CD14-positive monocyte (primary cell): ENCODE results near the gene ODAD2. TPM values are rescaled to one million over a fixed set of nuclear protein-coding genes. Genes with fewer than 3 reads are reported as not detected.

Source experiments
- DNase-seq, 3 donors: peaks; one replicate each; pipeline ENCODE4 v3.0.0-alpha.2; 2011 to 2022
- H2AFZ ChIP-seq: 2 replicates; pipeline ENCODE4 v1.6.0; 2012; ENCODE audit warnings: mild to moderate bottlenecking, low read depth, low read length, inconsistent platforms; ENCODE audit not compliant: insufficient read depth, poor library complexity, severe bottlenecking
- H3K27ac ChIP-seq, 2 donors: 1 replicate in 1 of 2; 2 replicates in 1 of 2; pipeline ENCODE4 v1.5.1; 2012 to 2013; ENCODE audit warnings: low read length in 2 of 2, control low read depth in 1 of 2, inconsistent platforms in 1 of 2, low read depth in 1 of 2, mild to moderate bottlenecking in 1 of 2
- H3K27me3 ChIP-seq, 2 donors: one replicate each; pipeline versions ENCODE4 v1.6.0 to v1.6.1; 2011 to 2013; ENCODE audit warnings: low read length in 2 of 2; ENCODE audit not compliant: control insufficient read depth in 2 of 2, insufficient read depth in 2 of 2
- H3K36me3 ChIP-seq, 2 donors: replicated peaks in 1 of 2; 1 replicate in 1 of 2; 2 replicates in 1 of 2; pipeline versions ENCODE4 v1.5.1 to v1.6.1; 2012 to 2013; ENCODE audit warnings: low read length in 2 of 2, control low read depth in 1 of 2, inconsistent platforms in 1 of 2, mild to moderate bottlenecking in 1 of 2; ENCODE audit not compliant: insufficient read depth in 2 of 2, control insufficient read depth in 1 of 2
- H3K4me1 ChIP-seq, 2 donors: 1 replicate in 1 of 2; 2 replicates in 1 of 2; pipeline versions ENCODE4 v1.5.1 to v1.6.1; 2012 to 2013; ENCODE audit warnings: low read length in 2 of 2, control low read depth in 1 of 2, inconsistent platforms in 1 of 2, mild to moderate bottlenecking in 1 of 2, moderate library complexity in 1 of 2; ENCODE audit not compliant: insufficient read depth in 2 of 2, control insufficient read depth in 1 of 2
- H3K4me2 ChIP-seq: replicated peaks from 2 replicates; pipeline ENCODE3; 2012; ENCODE audit warnings: low read length, moderate library complexity, mild to moderate bottlenecking; ENCODE audit not compliant: poor library complexity, severe bottlenecking; ENCODE audit errors: extremely low read depth
- H3K4me3 ChIP-seq, 3 experiments: fragments of 200-600 bp in 1 of 3; sonication (generic) in 1 of 3; replicated peaks in 1 of 3; 1 replicate in 2 of 3; 2 replicates in 1 of 3; pipeline ENCODE4 v1.5.1; 2011 to 2013; ENCODE audit warnings: low read length in 3 of 3, mild to moderate bottlenecking in 3 of 3, control low read depth in 2 of 3, low read depth in 2 of 3, inconsistent platforms in 1 of 3, moderate library complexity in 1 of 3
- H3K79me2 ChIP-seq: 2 replicates; pipeline ENCODE4 v1.6.0; 2012; ENCODE audit warnings: mild to moderate bottlenecking, control low read depth, inconsistent platforms, low read length, moderate library complexity; ENCODE audit not compliant: insufficient read depth
- H3K9ac ChIP-seq: 2 replicates; pipeline ENCODE4 v1.6.0; 2017; ENCODE audit warnings: low read length, mild to moderate bottlenecking; ENCODE audit not compliant: insufficient read depth, poor library complexity, severe bottlenecking
- H3K9me3 ChIP-seq, 2 donors: replicated peaks in 1 of 2; 1 replicate in 1 of 2; 2 replicates in 1 of 2; pipeline versions ENCODE4 v1.5.1 to v1.6.1; 2012 to 2013; ENCODE audit warnings: low read length in 2 of 2, control low read depth in 1 of 2; ENCODE audit not compliant: control insufficient read depth in 1 of 2, insufficient read depth in 1 of 2
- H4K20me1 ChIP-seq: 2 replicates; pipeline ENCODE4 v1.6.0; 2012; ENCODE audit warnings: mild to moderate bottlenecking, low read length, control low read depth, moderate library complexity; ENCODE audit not compliant: insufficient read depth
- H3K27ac Mint-ChIP-seq, 7 donors: one replicate each; pipeline ENCODE4 v1.8.0; 2020; ENCODE audit warnings: mild to moderate bottlenecking in 7 of 7, mixed read lengths in 7 of 7, moderate library complexity in 6 of 7, inconsistent platforms in 2 of 7
- H3K27me3 Mint-ChIP-seq, 3 donors: one replicate each; pipeline ENCODE4 v1.8.0; 2021 to 2022; ENCODE audit warnings: low read depth in 3 of 3, mild to moderate bottlenecking in 3 of 3, mixed read lengths in 3 of 3, moderate library complexity in 3 of 3, inconsistent platforms in 1 of 3
- H3K36me3 Mint-ChIP-seq, 2 donors: one replicate each; pipeline ENCODE4 v1.8.0; 2020; ENCODE audit warnings: mixed read lengths in 2 of 2, inconsistent platforms in 1 of 2, mild to moderate bottlenecking in 1 of 2
- H3K4me1 Mint-ChIP-seq: one replicate; pipeline ENCODE4 v1.8.0; 2020; ENCODE audit warnings: mild to moderate bottlenecking, mixed read lengths
- H3K4me3 Mint-ChIP-seq, 2 donors: one replicate each; pipeline ENCODE4 v1.8.0; 2020; ENCODE audit warnings: mild to moderate bottlenecking in 2 of 2, mixed read lengths in 2 of 2, moderate library complexity in 1 of 2
- H3K9me3 Mint-ChIP-seq, 7 donors: one replicate each; pipeline ENCODE4 v1.8.0; 2020 to 2022; ENCODE audit warnings: mixed read lengths in 7 of 7, mild to moderate bottlenecking in 6 of 7, moderate library complexity in 6 of 7, inconsistent platforms in 2 of 7
- CTCF ChIP-seq: fragments of 200-600 bp; IDR thresholded peaks from one replicate; pipeline ENCODE4 v1.8.0; 2022; ENCODE audit warnings: antibody characterized with exemption, mild to moderate bottlenecking
- WGBS: methylation state at CpG from one replicate; pipeline ENCODE4 v1.1.5; 2013; ENCODE audit warnings: missing lambda C conversion rate; ENCODE audit not compliant: insufficient coverage; 5-methylcytosine and 5-hydroxymethylcytosine counted together
- intact Hi-C, 2 donors: fragments of 100-400 bp; cut with micrococcal nuclease; formaldehyde crosslinking; loops; one replicate each; pipeline versions ENCODE4 v1.15.0 to v1.15.1; 2023
- polyA plus RNA-seq, 3 donors: library from polyadenylated mRNA; depleted of rRNA in 1 of 3; unstranded in 2 of 3; stranded (reverse) in 1 of 3; fragments of 300-500 nt in 2 of 3; fragments of >200 nt in 1 of 3; fragmentation: Illumina TruSeq in 2 of 3; gene quantifications; 1 replicate in 2 of 3; 2 replicates in 1 of 3; pipeline ENCODE4 v1.2.3, GENCODE V29; 2012 to 2021

ODAD2 gene
- polyA plus RNA-seq, 3 donors = not detected

GRCh38 chr10:27805180-27805579 lies 193.7 kb downstream of the ODAD2 start:
- Mint-ChIP-seq H3K4me3 (no peak overlapping the region), H3K27me3 (peaks cover 0 to 11% (median 4%) of the 10 kb centered on the region in 3 donors), H3K36me3 (no peaks in the 10 kb centered on the region), H3K4me1 (peaks cover 6% of the 10 kb centered on the region), H3K9me3 (peaks cover 0 to 3% (median 1%) of the 10 kb centered on the region in 7 donors), H3K27ac (peak overlapping the region in 1 of 7 donors; percentile 10)
- H3K4me2 ChIP-seq = no peak overlapping the region
- TF ChIP-seq CTCF = no peak
- no peaks in the 10 kb centered on the region for H3K4me1 ChIP-seq
- H3K9ac ChIP-seq = no peak overlapping the region
- H2AFZ ChIP-seq = no peak overlapping the region
- intact Hi-C loops = no loop called here
- no peaks in the 10 kb centered on the region for H3K79me2 ChIP-seq
- no peaks in the 10 kb centered on the region for H3K36me3 ChIP-seq
- no peaks in the 10 kb centered on the region for H4K20me1 ChIP-seq
- no peak overlapping the region for H3K27ac ChIP-seq
- DNase-seq = no peak
- peaks cover 2% of the 10 kb centered on the region in 2 donors for H3K27me3 ChIP-seq
- no peak overlapping the region for H3K4me3 ChIP-seq
- 91% methylated on average over 3 of the region's 4 CpGs for WGBS
- H3K9me3 ChIP-seq = no peaks in the 10 kb centered on the region

GRCh38 chr10:27804136-27804535 lies 194.7 kb downstream of the ODAD2 start:
- Histone ChIP-seq H3K27ac (no peak overlapping the region), H3K9me3 (no peaks in the 10 kb centered on the region), H3K4me3 (no peak overlapping the region), H3K79me2 (no peaks in the 10 kb centered on the region), H3K4me1 (no peaks in the 10 kb centered on the region), H3K4me2 (no peak overlapping the region), H4K20me1 (no peaks in the 10 kb centered on the region), H2AFZ (no peak overlapping the region), H3K36me3 (no peaks in the 10 kb centered on the region), H3K9ac (no peak overlapping the region), H3K27me3 (peaks cover 2% of the 10 kb centered on the region in 2 donors)
- H3K27me3 Mint-ChIP-seq = peaks cover 0 to 11% (median 4%) of the 10 kb centered on the region in 3 donors
- no peak for DNase-seq
- peaks cover 6% of the 10 kb centered on the region for H3K4me1 Mint-ChIP-seq
- TF ChIP-seq CTCF = no peak
- WGBS = 100% methylated on average over 1 of the region's 7 CpGs
- no peaks in the 10 kb centered on the region for H3K36me3 Mint-ChIP-seq
- peaks cover 0 to 3% (median 1%) of the 10 kb centered on the region in 7 donors for H3K9me3 Mint-ChIP-seq
- intact Hi-C loops = no loop called here
- H3K4me3 Mint-ChIP-seq = no peak overlapping the region
- H3K27ac Mint-ChIP-seq = no peak overlapping the region
